HEK293T (cell line): ENCODE measurements around the gene BLZF1.

Source experiments
- LEF1 ChIP-seq: fragments of 450-650 bp; IDR thresholded peaks from 2 replicates; pipeline ENCODE4 v1.6.1; 2017; ENCODE audit warnings: mild to moderate bottlenecking, borderline replicate concordance
- SUZ12 ChIP-seq: fragments of 450-650 bp; IDR thresholded peaks from 2 replicates; pipeline ENCODE4 v1.6.1; 2016; ENCODE audit warnings: mild to moderate bottlenecking

DNA sequence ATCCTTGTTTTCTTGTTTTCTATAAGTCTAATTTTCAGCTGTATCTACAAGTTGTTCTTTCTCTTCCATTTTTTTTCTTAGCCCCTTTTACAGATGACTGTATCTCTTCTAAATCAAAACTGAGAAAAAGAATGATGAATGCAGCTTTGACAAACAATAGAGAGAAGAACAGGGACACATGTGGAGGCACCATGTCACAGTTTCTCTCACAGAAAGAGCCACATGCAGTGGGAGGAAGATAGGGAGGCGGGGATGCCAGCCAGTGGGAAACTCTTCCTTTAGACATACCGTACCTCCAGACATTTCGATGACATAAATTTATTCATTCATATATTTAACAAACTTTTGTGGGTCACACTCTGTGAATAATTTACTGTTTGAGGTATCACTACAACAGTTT, 45.9 kb upstream of the BLZF1 start:
- TF ChIP-seq LEF1 (no peak), SUZ12 (no peak)
